Heart right ventricle (tissue), 16 donors: ENCODE data around the gene CAMK4. TPM values are rescaled to one million over a fixed set of nuclear protein-coding genes. Genes with fewer than 3 reads are reported as not detected.
"Not testable (repeated sequence)": the region's sequence is repeated elsewhere in the genome, so short reads cannot be mapped to it uniquely, and the experiment has no call there.

Source experiments
- ATAC-seq, 8 donors: fragments of 200-7000 bp; cut with Tn5 transposase; one replicate each; pipeline ENCODE4 v1.9.1; 2020; ENCODE audit warnings: mild to moderate bottlenecking in 8 of 8, moderate library complexity in 8 of 8, moderate number of reproducible peaks in 1 of 8
- DNase-seq, 2 donors: peaks; one replicate each; pipeline ENCODE4 v3.0.0-alpha.2; 2020
- H3K27ac ChIP-seq, 10 donors: fragments of 200-600 bp; sonication (generic) in 2 of 10; one replicate each; pipeline versions ENCODE4 v1.5.0 to v1.8.0; 2020 to 2022; ENCODE audit warnings: mild to moderate bottlenecking in 3 of 10
- H3K27me3 ChIP-seq, 7 donors: fragments of 200-600 bp; one replicate each; pipeline ENCODE4 v1.8.0; 2021 to 2022; ENCODE audit warnings: mild to moderate bottlenecking in 2 of 7
- H3K36me3 ChIP-seq, 9 donors: fragments of 200-600 bp; sonication (generic) in 1 of 9; one replicate each; pipeline versions ENCODE4 v1.5.0 to v1.8.0; 2020 to 2022; ENCODE audit warnings: mild to moderate bottlenecking in 2 of 9
- H3K4me1 ChIP-seq, 9 donors: fragments of 200-600 bp; sonication (generic) in 1 of 9; one replicate each; pipeline versions ENCODE4 v1.5.0 to v1.8.0; 2020 to 2022; ENCODE audit warnings: mild to moderate bottlenecking in 4 of 9
- H3K4me3 ChIP-seq, 10 donors: fragments of 200-600 bp; sonication (generic) in 2 of 10; one replicate each; pipeline versions ENCODE4 v1.5.0 to v1.8.0; 2020 to 2022; ENCODE audit warnings: mild to moderate bottlenecking in 7 of 10, moderate library complexity in 2 of 10
- H3K9me3 ChIP-seq, 11 donors: fragments of 200-600 bp in 10 of 11; sonication (generic) in 2 of 11; one replicate each; pipeline versions ENCODE4 v1.5.0 to v1.8.0; 2013 to 2022; ENCODE audit warnings: mild to moderate bottlenecking in 2 of 11, control low read depth in 1 of 11, moderate library complexity in 1 of 11
- CTCF ChIP-seq, 9 donors: fragments of 200-600 bp; sonication (generic) in 2 of 9; IDR thresholded peaks; one replicate each; pipeline versions ENCODE4 v1.5.0 to v1.8.0; 2021 to 2022; ENCODE audit warnings: antibody characterized with exemption in 9 of 9, mild to moderate bottlenecking in 5 of 9, moderate library complexity in 1 of 9
- WGBS, 2 donors: extraction: QIAGEN DNeasy Blood & Tissue Kit; methylation state at CpG; one replicate each; pipeline ENCODE4 v1.1.7; 2013; ENCODE audit warnings: inconsistent platforms in 1 of 2; 5-methylcytosine and 5-hydroxymethylcytosine counted together
- intact Hi-C, 10 donors: fragments of 100-400 bp; cut with DNase I; formaldehyde crosslinking; loops; one replicate each; pipeline versions ENCODE4 v1.11.1 to v1.14.2; 2022
- polyA plus RNA-seq, 2 donors: library from polyadenylated mRNA; stranded (reverse); fragments of 200-250 nt; gene quantifications; one replicate each; pipeline ENCODE4 v1.2.3, GENCODE V29; 2013
- total RNA-seq, 10 donors: library from RNA; stranded (reverse); fragmentation: NEBNext Ultra II Directional in 3 of 10; extraction: Animal tissue kit (Norgen Biotek cat#: 25700) in 3 of 10; gene quantifications; one replicate each; pipeline versions ENCODE4 v1.2.1 to v1.2.4, GENCODE V29; 2021 to 2023
- donor health status: Arrhythmogenic right ventricular cardiomyopathy.
- donor health status: ischemic (EF 13 %, LVEDD 7.1; RV severe dilation, severe dysfunction).
- donor health status: healthy with polysubstance abuse.
- donor health status: DM: no; HTN: yes; CAD: no.
- donor health status: DM: no; HTN: no; CAD: no.
- donor health status: ischemic (EF 25% LVEDD 6.9; RV normal size, moderate dysfunction).
- donor health status: ischemic (EF 25% LVEDD 5.7; RV mildly dilated, moderate dysfunction).
- donor health status: healthy.
- donor health status: DM: yes; HTN: yes; CAD: no.
- donor health status: Ischemic cardiomyopathy.
- donor health status: ischemic (EF 35%, LVEDD 5.7; RV mildly dilated, moderate dysfunction).
- donor health status: nonischemic (EF 11% LVEDD 7.7; RV severe dilation, severe dysfunction).
- donor health status: DM: yes; HTN: yes; CAD: no.
- donor health status: PGD.
- donor health status: ischemic (EF 29% LVEDD 5.4; RV normal size, mild dysfunction).
- donor health status: nonischemic (EF 23%, LVEDD 6.1; RV moderate dilation, normal function).

Gene CAMK4
- total and polyA plus RNA-seq, 12 donors: 0.02 to 2.0 (median 0.34) TPM; not detected in 1

GRCh38 chr5:111256128-111256527 is 31.9 kb downstream of the CAMK4 start:
- no peaks in the 10 kb centered on the region for H3K4me1 ChIP-seq
- H3K4me3 ChIP-seq: no peak overlapping the region
- H3K9me3 ChIP-seq: peaks cover 0 to 10% (median 0%) of the 10 kb centered on the region in 11 donors
- ATAC-seq (no peak), DNase-seq (no peak)
- peaks cover 0 to 3% (median 0%) of the 10 kb centered on the region in 7 donors for H3K27me3 ChIP-seq
- H3K27ac ChIP-seq: no peak overlapping the region
- no peaks in the 10 kb centered on the region for H3K36me3 ChIP-seq
- intact Hi-C loops: no loop called here
- TF ChIP-seq CTCF (IDR thresholded peaks at IDR 0.05): no peak
- WGBS, 2 donors: 78 to 81% methylated on average over 1 of the region's 1 CpG

DNA sequence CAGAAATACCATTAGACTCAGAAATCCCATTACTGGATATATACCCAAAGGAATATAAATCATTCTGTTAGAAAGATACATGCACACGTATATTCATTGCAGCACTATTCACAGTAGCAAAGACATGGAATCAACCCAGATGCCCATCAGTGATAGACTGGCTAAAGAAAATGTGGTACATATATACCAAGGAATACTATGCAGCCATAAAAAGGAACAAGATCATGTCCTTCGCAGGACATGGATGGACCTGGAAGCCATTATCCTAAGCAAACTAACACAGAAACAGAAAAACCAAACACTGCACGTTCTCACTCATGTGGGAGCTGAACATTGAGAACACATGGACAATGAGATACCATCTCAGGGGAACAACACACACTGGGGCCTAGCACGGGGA is 33.4 kb downstream of the CAMK4 start:
- not testable (repeated sequence) for ATAC-seq

DNA sequence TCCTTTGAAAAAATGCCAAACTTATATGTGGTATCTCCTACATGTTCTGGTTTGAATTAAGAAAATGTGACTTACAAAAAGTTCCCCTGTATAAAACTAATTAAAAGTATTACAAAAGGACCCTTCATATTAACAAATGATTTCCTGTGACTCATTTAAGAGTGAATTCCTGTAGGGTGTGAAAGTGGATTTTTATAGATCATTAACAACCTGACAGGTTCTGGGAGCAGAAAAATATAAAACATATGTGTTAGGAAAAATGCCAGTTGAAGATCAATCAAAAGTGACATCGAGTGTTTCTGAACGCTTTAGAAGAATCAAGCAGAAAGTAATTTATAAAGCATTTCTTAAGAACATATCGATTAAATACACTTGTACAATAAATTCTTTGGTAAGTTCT is 35.5 kb downstream of the CAMK4 start:
- ATAC-seq (no peak), DNase-seq (no peak)
- Histone ChIP-seq H3K9me3 (peaks cover 0 to 10% (median 0%) of the 10 kb centered on the region in 11 donors), H3K4me3 (no peak overlapping the region), H3K27me3 (no peaks in the 10 kb centered on the region), H3K36me3 (no peaks in the 10 kb centered on the region), H3K27ac (no peak overlapping the region), H3K4me1 (no peaks in the 10 kb centered on the region)
- TF ChIP-seq CTCF (IDR thresholded peaks at IDR 0.05): no peak
- intact Hi-C loops: no loop called here
- 75 to 81% methylated on average over 3 of the region's 3 CpGs for WGBS, 2 donors

More for the DNA sequence above, 33.4 kb downstream of the CAMK4 start:
- WGBS, 2 donors: 84 to 91% methylated on average over 4 of the region's 4 CpGs
- H3K4me3 ChIP-seq, H3K27me3 ChIP-seq, H3K27ac ChIP-seq, DNase-seq, H3K4me1 ChIP-seq, H3K36me3 ChIP-seq, intact Hi-C loops: not testable (repeated sequence)
- H3K9me3 ChIP-seq: peaks cover 0 to 10% (median 0%) of the 10 kb centered on the region in 11 donors

GRCh38 chr5:111261610-111262009 is 37.4 kb downstream of the CAMK4 start:
- no peak for TF ChIP-seq CTCF (IDR thresholded peaks at IDR 0.05)
- ATAC-seq (no peak), DNase-seq (no peak)
- H3K36me3 ChIP-seq: no peaks in the 10 kb centered on the region
- no peaks in the 10 kb centered on the region for H3K27me3 ChIP-seq
- 53 to 65% methylated on average over 1 of the region's 1 CpG for WGBS, 2 donors
- no peaks in the 10 kb centered on the region for H3K4me1 ChIP-seq
- H3K9me3 ChIP-seq: peaks cover 0 to 10% (median 0%) of the 10 kb centered on the region in 11 donors
- no peak overlapping the region for H3K27ac ChIP-seq
- H3K4me3 ChIP-seq: no peak overlapping the region
- intact Hi-C loops: no loop called here

DNA sequence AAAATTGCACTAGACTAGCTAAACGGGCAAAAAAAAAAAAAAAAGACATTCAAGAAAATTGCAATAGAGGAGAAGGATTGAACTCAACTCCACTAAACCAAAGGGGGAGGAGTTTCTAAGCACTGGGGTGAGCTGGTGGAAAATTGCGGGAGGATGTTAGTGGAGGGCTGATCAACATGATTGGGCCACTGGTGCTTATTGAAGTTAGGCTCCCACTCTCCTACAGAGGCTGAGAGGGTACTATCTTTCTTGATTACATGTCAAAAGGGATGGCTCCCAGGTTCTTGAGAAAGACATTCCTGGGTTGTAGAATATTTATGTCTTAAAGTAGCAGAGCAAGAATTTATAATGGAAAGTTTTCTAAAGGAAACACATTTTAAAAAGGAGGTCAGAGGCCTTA is 38.0 kb downstream of the CAMK4 start:
- intact Hi-C loops: no loop called here
- Histone ChIP-seq H3K36me3 (no peaks in the 10 kb centered on the region), H3K9me3 (peaks cover 0 to 7% (median 0%) of the 10 kb centered on the region in 11 donors), H3K27ac (no peak overlapping the region), H3K4me1 (no peaks in the 10 kb centered on the region), H3K27me3 (no peaks in the 10 kb centered on the region), H3K4me3 (no peak overlapping the region)
- TF ChIP-seq CTCF (IDR thresholded peaks at IDR 0.05): no peak
- ATAC-seq: no peak
- DNase-seq: no peak
- 48 to 55% methylated on average over 2 of the region's 2 CpGs for WGBS, 2 donors
